ENCODE data around the gene TMEM108.

DNA sequence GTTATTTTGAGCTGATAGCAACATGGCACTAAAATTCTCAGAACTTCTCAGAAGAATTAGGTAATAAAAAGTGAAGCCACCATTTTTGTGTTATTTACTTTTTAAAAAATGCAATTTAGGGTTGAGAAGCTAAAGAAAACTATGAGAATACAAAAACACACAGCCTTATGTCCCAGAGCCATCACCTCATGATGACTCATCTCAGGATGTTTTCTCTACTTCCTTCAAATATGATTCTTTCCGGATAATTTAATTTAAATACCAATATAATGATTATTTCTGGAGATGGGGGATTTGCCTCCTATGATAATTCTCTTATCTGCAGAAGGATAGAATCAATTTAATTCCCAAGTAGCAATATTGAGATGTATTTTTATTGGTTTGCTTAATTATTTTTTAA lies 256.1 kb downstream of the TMEM108 start:
- TF ChIP-seq, protein P1, sequence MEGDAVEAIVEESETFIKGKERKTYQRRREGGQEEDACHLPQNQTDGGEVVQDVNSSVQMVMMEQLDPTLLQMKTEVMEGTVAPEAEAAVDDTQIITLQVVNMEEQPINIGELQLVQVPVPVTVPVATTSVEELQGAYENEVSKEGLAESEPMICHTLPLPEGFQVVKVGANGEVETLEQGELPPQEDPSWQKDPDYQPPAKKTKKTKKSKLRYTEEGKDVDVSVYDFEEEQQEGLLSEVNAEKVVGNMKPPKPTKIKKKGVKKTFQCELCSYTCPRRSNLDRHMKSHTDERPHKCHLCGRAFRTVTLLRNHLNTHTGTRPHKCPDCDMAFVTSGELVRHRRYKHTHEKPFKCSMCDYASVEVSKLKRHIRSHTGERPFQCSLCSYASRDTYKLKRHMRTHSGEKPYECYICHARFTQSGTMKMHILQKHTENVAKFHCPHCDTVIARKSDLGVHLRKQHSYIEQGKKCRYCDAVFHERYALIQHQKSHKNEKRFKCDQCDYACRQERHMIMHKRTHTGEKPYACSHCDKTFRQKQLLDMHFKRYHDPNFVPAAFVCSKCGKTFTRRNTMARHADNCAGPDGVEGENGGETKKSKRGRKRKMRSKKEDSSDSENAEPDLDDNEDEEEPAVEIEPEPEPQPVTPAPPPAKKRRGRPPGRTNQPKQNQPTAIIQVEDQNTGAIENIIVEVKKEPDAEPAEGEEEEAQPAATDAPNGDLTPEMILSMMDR (conservative IDR thresholded peaks at IDR 0.05; ENCODE audit: low read depth in 2 of 2), result no peak
- TF ChIP-seq REST (IDR thresholded peaks at IDR 0.05; ENCODE audit: unreplicated experiment) (no peak), CREB1 (CRISPR knock-in tag; IDR thresholded peaks at IDR 0.05; ENCODE audit: low read depth) (no peak), EZH2 (IDR thresholded peaks at IDR 0.05; ENCODE audit: low read depth, unreplicated experiment) (no peak), EZH2phosphoT487 (IDR thresholded peaks at IDR 0.05; ENCODE audit: unreplicated experiment) (no peak), ZNF331 (CRISPR knock-in tag; IDR thresholded peaks at IDR 0.05; ENCODE audit: low read depth) (no peak)
